SK-N-SH (cell line): ENCODE measurements around the gene S1PR1. TPM values are rescaled to one million over a fixed set of nuclear protein-coding genes. Genes with fewer than 3 reads are reported as not detected.

ENCODE experiments used
- CTCF ChIA-PET: fragments of 300-600, 350-600 bp; formaldehyde crosslinking; extraction: SDS; loops from one replicate; lab custom pipeline; 2021; lab: Yijun Ruan, JAX
- POLR2A ChIA-PET: fragments of 350-600 bp; sonication (Branson Sonifier 250); formaldehyde crosslinking; extraction: SDS; loops from one replicate; lab custom pipeline; 2020; ENCODE audit warnings: antibody characterized with exemption, inconsistent platforms; lab: Yijun Ruan, JAX
- DNase-seq: peaks from one replicate; pipeline ENCODE4 v3.0.0; 2012
- H2AFZ ChIP-seq: fragments of 200-600 bp; sonication (generic); 2 replicates; pipeline ENCODE4 v1.8.1; 2016; ENCODE audit warnings: antibody characterized with exemption, mild to moderate bottlenecking, low read depth
- H3F3A ChIP-seq: fragments of 200-600 bp; sonication (generic); replicated peaks from 2 replicates; pipeline ENCODE3; 2016; ENCODE audit warnings: antibody characterized with exemption, mild to moderate bottlenecking; ENCODE audit not compliant: insufficient read depth
- H3K27ac ChIP-seq, 2 experiments: fragments of 200-500 bp in 1 of 2; fragments of 200-600 bp in 1 of 2; sonication (Bioruptor generic) in 1 of 2; sonication (generic), shearing (Covaris generic) in 1 of 2; 2 replicates each; pipeline versions ENCODE4 v1.5.1 to v1.6.1; 2014 to 2016; ENCODE audit warnings: low read depth in 2 of 2, inconsistent platforms in 1 of 2, low read length in 1 of 2, mild to moderate bottlenecking in 1 of 2, mixed read lengths in 1 of 2
- H3K27me3 ChIP-seq: fragments of 200-600 bp; sonication (generic), shearing (Covaris generic); 2 replicates; pipeline ENCODE4 v1.6.1; 2016; ENCODE audit warnings: mixed run types; ENCODE audit not compliant: insufficient read depth
- H3K36me3 ChIP-seq, 2 experiments: fragments of 200-500 bp in 1 of 2; fragments of 200-600 bp in 1 of 2; sonication (Bioruptor generic) in 1 of 2; sonication (generic) in 1 of 2; replicated peaks in 1 of 2; 2 replicates each; pipeline versions ENCODE3 to v1.5.1; 2014 to 2016; ENCODE audit warnings: low read length in 1 of 2, mild to moderate bottlenecking in 1 of 2; ENCODE audit not compliant: insufficient read depth in 2 of 2, control insufficient read depth in 1 of 2
- H3K4me1 ChIP-seq, 2 experiments: fragments of 200-500 bp in 1 of 2; fragments of 200-600 bp in 1 of 2; sonication (Bioruptor generic) in 1 of 2; sonication (generic), shearing (Covaris generic) in 1 of 2; 2 replicates each; pipeline versions ENCODE4 v1.5.1 to v1.6.1; 2014 to 2016; ENCODE audit warnings: low read depth in 1 of 2, low read length in 1 of 2, mixed run types in 1 of 2; ENCODE audit not compliant: insufficient read depth in 2 of 2, control insufficient read depth in 1 of 2
- H3K4me2 ChIP-seq: fragments of 200-600 bp; sonication (generic), shearing (Covaris generic); 2 replicates; pipeline ENCODE4 v1.6.1; 2017; ENCODE audit warnings: mixed run types
- H3K4me3 ChIP-seq, 2 experiments: fragments of 200-500 bp in 1 of 2; fragments of 200-600 bp in 1 of 2; sonication (Bioruptor generic) in 1 of 2; sonication (generic), shearing (Covaris generic) in 1 of 2; 2 replicates each; pipeline versions ENCODE4 v1.5.1 to v1.8.1; 2014 to 2016; ENCODE audit warnings: low read depth in 2 of 2, inconsistent platforms in 1 of 2, low read length in 1 of 2, mild to moderate bottlenecking in 1 of 2, mixed read lengths in 1 of 2, moderate library complexity in 1 of 2
- H3K79me2 ChIP-seq: fragments of 200-600 bp; sonication (generic); 2 replicates; pipeline ENCODE4 v1.8.1; 2017; ENCODE audit warnings: mild to moderate bottlenecking; ENCODE audit not compliant: insufficient read depth
- H3K9ac ChIP-seq: fragments of 200-600 bp; sonication (generic); 2 replicates; pipeline ENCODE4 v1.6.1; 2017; ENCODE audit warnings: mixed run types
- H3K9me2 ChIP-seq: fragments of 200-600 bp; sonication (generic); 2 replicates; pipeline ENCODE4 v1.6.1; 2017; ENCODE audit warnings: mixed run types
- H3K9me3 ChIP-seq: fragments of 200-600 bp; sonication (generic); 2 replicates; pipeline ENCODE4 v1.6.1; 2017; ENCODE audit warnings: mixed run types, mild to moderate bottlenecking, moderate library complexity
- H4K20me1 ChIP-seq: fragments of 200-600 bp; sonication (generic); 2 replicates; pipeline ENCODE4 v1.6.1; 2017; ENCODE audit warnings: mild to moderate bottlenecking, mixed run types; ENCODE audit not compliant: insufficient read depth
- CHD2 ChIP-seq: fragments of 150-350 bp; IDR thresholded peaks from 2 replicates; pipeline ENCODE4 v1.6.1; 2018; ENCODE audit warnings: low read length; ENCODE audit not compliant: partially characterized antibody
- ELF1 ChIP-seq: IDR thresholded peaks from 2 replicates; pipeline ENCODE4 v1.4.0; 2012
- EP300 ChIP-seq, 2 experiments: IDR thresholded peaks; 2 replicates each; pipeline versions ENCODE4 v1.4.0 to v1.6.1; 2012; ENCODE audit warnings: borderline replicate concordance in 1 of 2, low read depth in 1 of 2, low read length in 1 of 2
- EZH2phosphoT487 ChIP-seq: fragments of 200-600 bp; sonication (generic); IDR thresholded peaks from 2 replicates; pipeline ENCODE4 v1.6.1; 2017; ENCODE audit warnings: low read depth, mixed run types, mild to moderate bottlenecking, antibody characterized with exemption, moderate library complexity, borderline replicate concordance
- FOSL2 ChIP-seq: IDR thresholded peaks from 2 replicates; pipeline ENCODE4 v1.4.0; 2012; ENCODE audit warnings: low read depth, mild to moderate bottlenecking, moderate library complexity, borderline replicate concordance
- FOXM1 ChIP-seq: IDR thresholded peaks from 2 replicates; pipeline ENCODE4 v1.4.0; 2012; ENCODE audit warnings: low read depth, mild to moderate bottlenecking
- GABPA ChIP-seq: IDR thresholded peaks from 2 replicates; pipeline ENCODE4 v1.4.0; 2012; ENCODE audit warnings: low read depth, mild to moderate bottlenecking
- IRF3 ChIP-seq: fragments of 150-350 bp; IDR thresholded peaks from 2 replicates; pipeline ENCODE4 v1.6.1; 2016; ENCODE audit warnings: mild to moderate bottlenecking, low read depth, low read length
- MAX ChIP-seq: IDR thresholded peaks from 2 replicates; pipeline ENCODE4 v1.4.0; 2012; ENCODE audit warnings: low read depth
- NFIC ChIP-seq: IDR thresholded peaks from 2 replicates; pipeline ENCODE4 v1.4.0; 2012; ENCODE audit warnings: borderline replicate concordance
- NRF1 ChIP-seq: IDR thresholded peaks from 2 replicates; pipeline ENCODE4 v1.6.1; 2012; ENCODE audit warnings: low read depth, mild to moderate bottlenecking, low read length
- PBX3 ChIP-seq: IDR thresholded peaks from 2 replicates; pipeline ENCODE4; 2012
- POLR2AphosphoS5 ChIP-seq: IDR thresholded peaks from 2 replicates; pipeline ENCODE4 v1.6.1; 2012; ENCODE audit warnings: low read depth, low read length
- RAD21 ChIP-seq: IDR thresholded peaks from 2 replicates; pipeline ENCODE4 v1.6.1; 2012; ENCODE audit warnings: mild to moderate bottlenecking, low read length
- REST ChIP-seq: IDR thresholded peaks from 2 replicates; pipeline ENCODE4 v1.6.1; 2012; ENCODE audit warnings: mild to moderate bottlenecking, low read depth, low read length, moderate library complexity
- RFX5 ChIP-seq: IDR thresholded peaks from 2 replicates; pipeline ENCODE4 v1.6.1; 2012; ENCODE audit warnings: mild to moderate bottlenecking, improper control_type of control experiment, low read length
- RXRA ChIP-seq: IDR thresholded peaks from 2 replicates; pipeline ENCODE4 v1.4.0; 2012; ENCODE audit warnings: low read depth, mild to moderate bottlenecking, borderline replicate concordance
- SIN3A ChIP-seq: IDR thresholded peaks from 2 replicates; pipeline ENCODE4 v1.6.1; 2012; ENCODE audit warnings: low read depth, mild to moderate bottlenecking, low read length, moderate library complexity, borderline replicate concordance
- SMC3 ChIP-seq: IDR thresholded peaks from 2 replicates; pipeline ENCODE4 v1.6.1; 2012; ENCODE audit warnings: low read depth, low read length, improper control_type of control experiment
- TAF1 ChIP-seq: IDR thresholded peaks from 2 replicates; pipeline ENCODE4 v1.6.1; 2012; ENCODE audit warnings: low read depth, mild to moderate bottlenecking, low read length, moderate library complexity, borderline replicate concordance
- TCF12 ChIP-seq: IDR thresholded peaks from 2 replicates; pipeline ENCODE4 v1.4.0; 2012
- TEAD4 ChIP-seq: IDR thresholded peaks from 2 replicates; pipeline ENCODE4 v1.4.0; 2012; ENCODE audit warnings: mild to moderate bottlenecking, borderline replicate concordance; ENCODE audit not compliant: insufficient read depth
- WGBS: methylation state at CpG from one replicate; pipeline ENCODE4 v1.1.6; 2017; ENCODE audit warnings: low lambda C conversion rate; 5-methylcytosine and 5-hydroxymethylcytosine counted together
- polyA plus RNA-seq, 3 experiments: library from polyadenylated mRNA; depleted of rRNA; stranded (reverse); fragments of >200 nt; gene quantifications; 2 replicates each; pipeline ENCODE4 v1.2.3, GENCODE V29; 2012

The S1PR1 gene
- polyA plus RNA-seq, 1 of the 3 experiments (the other 2 are of a cell fraction), result 5.9 TPM

GRCh38 chr1:101261623-101262022 is 24.8 kb downstream of the S1PR1 start:
- Histone ChIP-seq H3K27ac (no peak overlapping the region), H2AFZ (no peak overlapping the region), H3K9me2 (no peaks in the 10 kb centered on the region), H3K4me1 (peaks cover 8 to 20% of the 10 kb centered on the region in 2 experiments; a peak in 3 of 4 replicates), H3K9ac (no peak overlapping the region), H3K27me3 (no peaks in the 10 kb centered on the region), H3K36me3 (no peaks in the 10 kb centered on the region), H4K20me1 (no peaks in the 10 kb centered on the region), H3F3A (peaks cover 16% of the 10 kb centered on the region), H3K4me2 (no peak overlapping the region), H3K4me3 (no peak overlapping the region), H3K9me3 (no peaks in the 10 kb centered on the region), H3K79me2 (no peaks in the 10 kb centered on the region)
- TF ChIP-seq SMC3 (no peak), TCF12 (no peak), EP300 (IDR thresholded peaks at IDR 0.05; ENCODE audit: borderline replicate concordance in 1 of 2, low read depth in 1 of 2, low read length in 1 of 2) (no peak), FOSL2 (no peak), GABPA (no peak), RAD21 (no peak), EZH2phosphoT487 (no peak), TAF1 (no peak), NRF1 (no peak), SIN3A (no peak), NFIC (no peak), FOXM1 (no peak), CHD2 (no peak), RXRA (no peak)
- CTCF ChIA-PET, result interaction anchor here (1.3 to 2.2 kb wide), 2 partner anchors 23 to 27 kb away, joined by 4 to 12 read pairs; no protein-coding TSS in a partner anchor
- WGBS, result 80% methylated on average over 4 of the region's 4 CpGs
- no peak for DNase-seq
- POLR2A ChIA-PET, result no interaction called here

- CTCF ChIA-PET, result interaction anchor here (2.2 kb wide), 1 partner anchor 26 kb away, joined by 12 read pairs; no protein-coding TSS in a partner anchor
- TF ChIP-seq RAD21 (no peak), TEAD4 (no peak), RFX5 (no peak), FOXM1 (no peak), PBX3 (no peak), SMC3 (no peak), MAX (no peak), RXRA (no peak), REST (no peak), TAF1 (no peak), IRF3 (no peak), POLR2AphosphoS5 (no peak), ELF1 (no peak), FOSL2 (no peak)
Measured at GRCh38 chr1:101262060-101262459, 25.2 kb downstream of the S1PR1 start.

More at GRCh38 chr1:101262060-101262459, 25.2 kb downstream of the S1PR1 start:
- H3K27ac ChIP-seq, result no peak overlapping the region
- H3K79me2 ChIP-seq, result no peaks in the 10 kb centered on the region
- no peaks in the 10 kb centered on the region for H3K9me3 ChIP-seq
- H3K9ac ChIP-seq, result no peak overlapping the region
- DNase-seq, result no peak
- H3K9me2 ChIP-seq, result no peaks in the 10 kb centered on the region
- no peaks in the 10 kb centered on the region for H3K27me3 ChIP-seq
- no peak overlapping the region for H3K4me3 ChIP-seq
- no peaks in the 10 kb centered on the region for H4K20me1 ChIP-seq
- H3F3A ChIP-seq, result peaks cover 16% of the 10 kb centered on the region
- H3K36me3 ChIP-seq, result no peaks in the 10 kb centered on the region
- H3K4me2 ChIP-seq, result no peak overlapping the region
- peaks cover 8 to 20% of the 10 kb centered on the region in 2 experiments; a peak in 3 of 4 replicates for H3K4me1 ChIP-seq
- no peak overlapping the region for H2AFZ ChIP-seq
- WGBS, result 95% methylated on average over 4 of the region's 4 CpGs
- POLR2A ChIA-PET, result no interaction called here
